Measurements from ENCODE around the gene TM9SF3.

Gene TM9SF3

GRCh38 chr10:96586419-96587263 is at the start of gene TM9SF3:
Gene TM9SF3 (minus strand): TSS chr10:96587012. CDS start chr10:96586835, 177 bp downstream.
- no peaks in the 10 kb centered on the region for H3K36me3 ChIP-seq (ENCODE audit: control insufficient read depth in 5 of 5, insufficient read depth in 5 of 5, low read length in 5 of 5)
- H3K27me3 ChIP-seq (ENCODE audit: control insufficient read depth in 5 of 5, insufficient read depth in 4 of 5, low read length in 5 of 5): no peaks in the 10 kb centered on the region
- H3K9me3 ChIP-seq (ENCODE audit: control insufficient read depth in 5 of 5, low read length in 5 of 5): no peaks in the 10 kb centered on the region
- H3K27ac ChIP-seq (ENCODE audit: low read depth, low read length): peak within 1 kb of the TSS; percentile 97
- peaks cover 3 to 51% (median 44%) of the 10 kb centered on the region in 5 donors for H3K4me1 ChIP-seq (ENCODE audit: control insufficient read depth in 5 of 5, insufficient read depth in 5 of 5, low read length in 5 of 5)
- H3K9ac ChIP-seq (ENCODE audit: low read length in 5 of 5): peak within 1 kb of the TSS; percentile 88 to 99 (median 97)
- peak within 1 kb of the TSS; percentile 82 to 94 (median 86) for H3K4me3 ChIP-seq (ENCODE audit: low read depth in 1 of 5, low read length in 5 of 5)

- H3K36me3 ChIP-seq (ENCODE audit: control insufficient read depth in 5 of 5, insufficient read depth in 5 of 5, low read length in 5 of 5): peaks cover 0 to 5% (median 0%) of the 10 kb centered on the region in 5 donors
- no peak overlapping the region for H3K27ac ChIP-seq (ENCODE audit: low read depth, low read length)
- no peak overlapping the region for H3K4me3 ChIP-seq (ENCODE audit: low read depth in 1 of 5, low read length in 5 of 5)
- peaks cover 0 to 8% (median 3%) of the 10 kb centered on the region in 5 donors for H3K27me3 ChIP-seq (ENCODE audit: control insufficient read depth in 5 of 5, insufficient read depth in 4 of 5, low read length in 5 of 5)
- H3K4me1 ChIP-seq (ENCODE audit: control insufficient read depth in 5 of 5, insufficient read depth in 5 of 5, low read length in 5 of 5): peaks cover 0 to 2% (median 0%) of the 10 kb centered on the region in 5 donors
- H3K9ac ChIP-seq (ENCODE audit: low read length in 5 of 5): no peak overlapping the region
- H3K9me3 ChIP-seq (ENCODE audit: control insufficient read depth in 5 of 5, low read length in 5 of 5): peaks cover 0 to 3% (median 0%) of the 10 kb centered on the region in 5 donors
Measured at GRCh38 chr10:96636551-96636950, 49.7 kb upstream of the TM9SF3 start.

- Histone ChIP-seq H3K4me1 (ENCODE audit: control insufficient read depth in 5 of 5, insufficient read depth in 5 of 5, low read length in 5 of 5) (peaks cover 0 to 2% (median 0%) of the 10 kb centered on the region in 5 donors), H3K9me3 (ENCODE audit: control insufficient read depth in 5 of 5, low read length in 5 of 5) (peaks cover 0 to 3% (median 0%) of the 10 kb centered on the region in 5 donors), H3K4me3 (ENCODE audit: low read depth in 1 of 5, low read length in 5 of 5) (no peak overlapping the region), H3K27me3 (ENCODE audit: control insufficient read depth in 5 of 5, insufficient read depth in 4 of 5, low read length in 5 of 5) (no peaks in the 10 kb centered on the region), H3K36me3 (ENCODE audit: control insufficient read depth in 5 of 5, insufficient read depth in 5 of 5, low read length in 5 of 5) (peaks cover 0 to 8% (median 0%) of the 10 kb centered on the region in 5 donors), H3K9ac (ENCODE audit: low read length in 5 of 5) (no peak overlapping the region), H3K27ac (ENCODE audit: low read depth, low read length) (no peak overlapping the region)
Measured at GRCh38 chr10:96632974-96633710, 46.3 kb upstream of the TM9SF3 start.

- H3K9ac ChIP-seq (ENCODE audit: low read length in 5 of 5): no peak overlapping the region
- H3K27me3 ChIP-seq (ENCODE audit: control insufficient read depth in 5 of 5, insufficient read depth in 4 of 5, low read length in 5 of 5): no peaks in the 10 kb centered on the region
- no peak overlapping the region for H3K27ac ChIP-seq (ENCODE audit: low read depth, low read length)
- no peaks in the 10 kb centered on the region for H3K4me1 ChIP-seq (ENCODE audit: control insufficient read depth in 5 of 5, insufficient read depth in 5 of 5, low read length in 5 of 5)
- H3K4me3 ChIP-seq (ENCODE audit: low read depth in 1 of 5, low read length in 5 of 5): no peak overlapping the region
- H3K36me3 ChIP-seq (ENCODE audit: control insufficient read depth in 5 of 5, insufficient read depth in 5 of 5, low read length in 5 of 5): peaks cover 0 to 23% (median 2%) of the 10 kb centered on the region in 5 donors
- H3K9me3 ChIP-seq (ENCODE audit: control insufficient read depth in 5 of 5, low read length in 5 of 5): no peaks in the 10 kb centered on the region
Measured at GRCh38 chr10:96627292-96627691, 40.5 kb upstream of the TM9SF3 start.

GRCh38 chr10:96626795-96627194 is 40.0 kb upstream of the TM9SF3 start:
- no peak overlapping the region for H3K9ac ChIP-seq (ENCODE audit: low read length in 5 of 5)
- no peaks in the 10 kb centered on the region for H3K27me3 ChIP-seq (ENCODE audit: control insufficient read depth in 5 of 5, insufficient read depth in 4 of 5, low read length in 5 of 5)

GRCh38 chr10:96625173-96625572 is 38.4 kb upstream of the TM9SF3 start:
- Histone ChIP-seq H3K9me3 (ENCODE audit: control insufficient read depth in 5 of 5, low read length in 5 of 5) (no peaks in the 10 kb centered on the region), H3K27me3 (ENCODE audit: control insufficient read depth in 5 of 5, insufficient read depth in 4 of 5, low read length in 5 of 5) (no peaks in the 10 kb centered on the region), H3K4me1 (ENCODE audit: control insufficient read depth in 5 of 5, insufficient read depth in 5 of 5, low read length in 5 of 5) (no peaks in the 10 kb centered on the region), H3K36me3 (ENCODE audit: control insufficient read depth in 5 of 5, insufficient read depth in 5 of 5, low read length in 5 of 5) (peaks cover 0 to 43% (median 2%) of the 10 kb centered on the region in 5 donors), H3K27ac (ENCODE audit: low read depth, low read length) (no peak overlapping the region), H3K9ac (ENCODE audit: low read length in 5 of 5) (no peak overlapping the region), H3K4me3 (ENCODE audit: low read depth in 1 of 5, low read length in 5 of 5) (no peak overlapping the region)

More at GRCh38 chr10:96626795-96627194, 40.0 kb upstream of the TM9SF3 start:
- Histone ChIP-seq H3K36me3 (ENCODE audit: control insufficient read depth in 5 of 5, insufficient read depth in 5 of 5, low read length in 5 of 5) (peaks cover 0 to 27% (median 2%) of the 10 kb centered on the region in 5 donors), H3K4me3 (ENCODE audit: low read depth in 1 of 5, low read length in 5 of 5) (no peak overlapping the region), H3K27ac (ENCODE audit: low read depth, low read length) (no peak overlapping the region), H3K4me1 (ENCODE audit: control insufficient read depth in 5 of 5, insufficient read depth in 5 of 5, low read length in 5 of 5) (no peaks in the 10 kb centered on the region), H3K9me3 (ENCODE audit: control insufficient read depth in 5 of 5, low read length in 5 of 5) (no peaks in the 10 kb centered on the region)

GRCh38 chr10:96622013-96622787 is 35.4 kb upstream of the TM9SF3 start:
- H3K9ac ChIP-seq (ENCODE audit: low read length in 5 of 5): no peak overlapping the region
- H3K36me3 ChIP-seq (ENCODE audit: control insufficient read depth in 5 of 5, insufficient read depth in 5 of 5, low read length in 5 of 5): peaks cover 0 to 43% (median 2%) of the 10 kb centered on the region in 5 donors
- peaks cover 0 to 3% (median 0%) of the 10 kb centered on the region in 5 donors for H3K4me1 ChIP-seq (ENCODE audit: control insufficient read depth in 5 of 5, insufficient read depth in 5 of 5, low read length in 5 of 5)
- no peak overlapping the region for H3K4me3 ChIP-seq (ENCODE audit: low read depth in 1 of 5, low read length in 5 of 5)
- H3K27me3 ChIP-seq (ENCODE audit: control insufficient read depth in 5 of 5, insufficient read depth in 4 of 5, low read length in 5 of 5): no peaks in the 10 kb centered on the region
- no peaks in the 10 kb centered on the region for H3K9me3 ChIP-seq (ENCODE audit: control insufficient read depth in 5 of 5, low read length in 5 of 5)
- no peak overlapping the region for H3K27ac ChIP-seq (ENCODE audit: low read depth, low read length)

GRCh38 chr10:96619796-96620773 is 33.3 kb upstream of the TM9SF3 start:
- Histone ChIP-seq H3K4me3 (ENCODE audit: low read depth in 1 of 5, low read length in 5 of 5) (no peak overlapping the region), H3K9ac (ENCODE audit: low read length in 5 of 5) (no peak overlapping the region), H3K9me3 (ENCODE audit: control insufficient read depth in 5 of 5, low read length in 5 of 5) (no peaks in the 10 kb centered on the region), H3K36me3 (ENCODE audit: control insufficient read depth in 5 of 5, insufficient read depth in 5 of 5, low read length in 5 of 5) (peaks cover 0 to 47% (median under 1%) of the 10 kb centered on the region in 5 donors), H3K27me3 (ENCODE audit: control insufficient read depth in 5 of 5, insufficient read depth in 4 of 5, low read length in 5 of 5) (no peaks in the 10 kb centered on the region), H3K4me1 (ENCODE audit: control insufficient read depth in 5 of 5, insufficient read depth in 5 of 5, low read length in 5 of 5) (peaks cover 0 to 3% (median 0%) of the 10 kb centered on the region in 5 donors), H3K27ac (ENCODE audit: low read depth, low read length) (no peak overlapping the region)

GRCh38 chr10:96619120-96619519 is 32.3 kb upstream of the TM9SF3 start:
- Histone ChIP-seq H3K27me3 (ENCODE audit: control insufficient read depth in 5 of 5, insufficient read depth in 4 of 5, low read length in 5 of 5) (peaks cover 0 to 3% (median 0%) of the 10 kb centered on the region in 5 donors), H3K27ac (ENCODE audit: low read depth, low read length) (no peak overlapping the region), H3K9ac (ENCODE audit: low read length in 5 of 5) (no peak overlapping the region), H3K4me3 (ENCODE audit: low read depth in 1 of 5, low read length in 5 of 5) (no peak overlapping the region), H3K9me3 (ENCODE audit: control insufficient read depth in 5 of 5, low read length in 5 of 5) (no peaks in the 10 kb centered on the region), H3K4me1 (ENCODE audit: control insufficient read depth in 5 of 5, insufficient read depth in 5 of 5, low read length in 5 of 5) (peaks cover 0 to 3% (median 0%) of the 10 kb centered on the region in 5 donors), H3K36me3 (ENCODE audit: control insufficient read depth in 5 of 5, insufficient read depth in 5 of 5, low read length in 5 of 5) (peaks cover 0 to 45% (median 2%) of the 10 kb centered on the region in 5 donors)

All from subcutaneous abdominal adipose tissue (tissue), 5 donors.